H9 (cell line): ENCODE results near the gene RAVER1. TPM values are rescaled to one million over a fixed set of nuclear protein-coding genes. Genes with fewer than 3 reads are reported as not detected.

Experiments used
- DNase-seq: peaks from one replicate; pipeline ENCODE4 v3.0.0-alpha.2; 2017
- H2AFZ ChIP-seq: one replicate; pipeline ENCODE4 v1.6.1; 2013; ENCODE audit warnings: mild to moderate bottlenecking, low read length, control low read depth, moderate library complexity
- H2AK5ac ChIP-seq: 2 replicates; pipeline ENCODE4 v1.6.1; 2013; ENCODE audit warnings: low read length, control low read depth, mixed read lengths; ENCODE audit not compliant: insufficient read length
- H2BK120ac ChIP-seq: one replicate; pipeline ENCODE4 v1.6.1; 2013; ENCODE audit warnings: low read depth, mild to moderate bottlenecking, low read length, control low read depth, inconsistent platforms; ENCODE audit not compliant: poor library complexity, severe bottlenecking
- H2BK12ac ChIP-seq: 2 replicates; pipeline ENCODE4 v1.6.1; 2013; ENCODE audit warnings: low read length, control low read depth, mixed read lengths, low read depth; ENCODE audit not compliant: insufficient read length
- H2BK15ac ChIP-seq: 2 replicates; pipeline ENCODE4 v1.6.1; 2013; ENCODE audit warnings: low read depth, low read length, control low read depth
- H2BK20ac ChIP-seq: one replicate; pipeline ENCODE4 v1.6.1; 2013; ENCODE audit warnings: low read depth, mild to moderate bottlenecking, low read length, control low read depth, inconsistent platforms; ENCODE audit not compliant: poor library complexity, severe bottlenecking
- H2BK5ac ChIP-seq: 2 replicates; pipeline ENCODE4 v1.6.1; 2013; ENCODE audit warnings: low read length, control low read depth, mixed read lengths; ENCODE audit not compliant: insufficient read length
- H3K14ac ChIP-seq: 2 replicates; pipeline ENCODE4 v1.6.1; 2013; ENCODE audit warnings: low read length, control low read depth; ENCODE audit not compliant: insufficient read depth
- H3K18ac ChIP-seq: 2 replicates; pipeline ENCODE4 v1.6.1; 2013; ENCODE audit warnings: low read depth, mild to moderate bottlenecking, mixed read lengths, low read length, control low read depth; ENCODE audit not compliant: insufficient read length
- H3K23ac ChIP-seq: 2 replicates; pipeline ENCODE4 v1.6.1; 2013; ENCODE audit warnings: low read length, control low read depth, mixed read lengths, low read depth; ENCODE audit not compliant: insufficient read length
- H3K23me2 ChIP-seq: 2 replicates; pipeline ENCODE4 v1.6.1; 2013; ENCODE audit warnings: low read depth, mild to moderate bottlenecking, mixed read lengths, low read length, control low read depth; ENCODE audit not compliant: insufficient read length, poor library complexity, severe bottlenecking
- H3K27ac ChIP-seq: 2 replicates; pipeline ENCODE4 v1.5.1; 2013; ENCODE audit warnings: low read length, control low read depth, mixed read lengths, low read depth; ENCODE audit not compliant: insufficient read length
- H3K27me3 ChIP-seq: 2 replicates; pipeline ENCODE4 v1.6.1; 2013; ENCODE audit warnings: low read length, control low read depth, inconsistent platforms; ENCODE audit not compliant: insufficient read depth
- H3K4ac ChIP-seq: 2 replicates; pipeline ENCODE4 v1.6.1; 2013; ENCODE audit warnings: low read depth, mild to moderate bottlenecking, control low read depth, inconsistent platforms, low read length, moderate library complexity
- H3K4me1 ChIP-seq: 2 replicates; pipeline ENCODE4 v1.6.1; 2013; ENCODE audit warnings: low read length, control low read depth, inconsistent platforms; ENCODE audit not compliant: insufficient read depth
- H3K4me2 ChIP-seq: 2 replicates; pipeline ENCODE4 v1.6.1; 2013; ENCODE audit warnings: low read length, control low read depth, mixed read lengths; ENCODE audit not compliant: insufficient read length, insufficient read depth
- H3K56ac ChIP-seq: 2 replicates; pipeline ENCODE4 v1.6.1; 2013; ENCODE audit warnings: low read depth, mild to moderate bottlenecking, mixed read lengths, low read length, control low read depth; ENCODE audit not compliant: insufficient read length
- H3K79me1 ChIP-seq: 2 replicates; pipeline ENCODE4 v1.6.1; 2013; ENCODE audit warnings: low read depth, mild to moderate bottlenecking, moderate library complexity, low read length, control low read depth, inconsistent platforms; ENCODE audit not compliant: insufficient read depth, poor library complexity, severe bottlenecking
- H3K79me2 ChIP-seq: 2 replicates; pipeline ENCODE4 v1.6.1; 2013; ENCODE audit warnings: low read length, control low read depth, inconsistent platforms; ENCODE audit not compliant: insufficient read depth
- H3K9ac ChIP-seq: 2 replicates; pipeline ENCODE4 v1.6.1; 2013; ENCODE audit warnings: low read length, control low read depth, mixed read lengths; ENCODE audit not compliant: insufficient read length; ENCODE audit errors: extremely low read depth
- H3K9me3 ChIP-seq: one replicate; pipeline ENCODE4 v1.6.1; 2013; ENCODE audit warnings: low read depth, low read length, inconsistent platforms; ENCODE audit not compliant: control insufficient read depth
- H3T11ph ChIP-seq: one replicate; pipeline ENCODE4 v1.6.1; 2013; ENCODE audit warnings: mild to moderate bottlenecking, low read length, control low read depth, inconsistent platforms
- H4K20me1 ChIP-seq: one replicate; pipeline ENCODE4 v1.6.1; 2013; ENCODE audit not compliant: control insufficient read depth, insufficient read length, insufficient read depth
- H4K5ac ChIP-seq: 2 replicates; pipeline ENCODE4 v1.6.1; 2013; ENCODE audit warnings: low read depth, mild to moderate bottlenecking, mixed read lengths, low read length, control low read depth; ENCODE audit not compliant: insufficient read length
- H4K8ac ChIP-seq: replicated peaks from 2 replicates; pipeline ENCODE4 v1.6.1; 2013; ENCODE audit warnings: low read length, control low read depth, mixed read lengths, low read depth; ENCODE audit not compliant: insufficient read length
- H4K91ac ChIP-seq: 2 replicates; pipeline ENCODE4 v1.6.1; 2013; ENCODE audit warnings: low read depth, mild to moderate bottlenecking, moderate library complexity, mixed read lengths, low read length, control low read depth; ENCODE audit not compliant: insufficient read length
- H3K27ac Mint-ChIP-seq, 3 experiments: 2 replicates in 2 of 3; 3 replicates in 1 of 3; pipeline ENCODE4 v1.8.0; 2020 to 2021; ENCODE audit warnings: mixed read lengths in 3 of 3, mild to moderate bottlenecking in 1 of 3, moderate library complexity in 1 of 3
- H3K27me3 Mint-ChIP-seq: 2 replicates; pipeline ENCODE4 v1.8.0; 2021; ENCODE audit warnings: low read depth, mild to moderate bottlenecking, moderate library complexity, mixed read lengths
- H3K36me3 Mint-ChIP-seq, 3 experiments: 2 replicates in 2 of 3; 3 replicates in 1 of 3; pipeline ENCODE4 v1.8.0; 2020 to 2021; ENCODE audit warnings: low read depth in 3 of 3, mixed read lengths in 3 of 3; ENCODE audit not compliant: insufficient read depth in 1 of 3
- H3K4me1 Mint-ChIP-seq, 2 experiments: 2 replicates each; pipeline ENCODE4 v1.8.0; 2020; ENCODE audit warnings: mixed read lengths in 2 of 2
- H3K4me3 Mint-ChIP-seq, 2 experiments: 2 replicates in 1 of 2; 3 replicates in 1 of 2; pipeline ENCODE4 v1.8.0; 2020 to 2021; ENCODE audit warnings: mild to moderate bottlenecking in 2 of 2, mixed read lengths in 2 of 2, moderate library complexity in 1 of 2
- H3K9me3 Mint-ChIP-seq, 2 experiments: 2 replicates in 1 of 2; 3 replicates in 1 of 2; pipeline ENCODE4 v1.8.0; 2020; ENCODE audit warnings: mild to moderate bottlenecking in 2 of 2, mixed read lengths in 2 of 2, moderate library complexity in 1 of 2
- CTCF ChIP-seq: fragments of 200-600 bp; sonication (generic); conservative IDR thresholded peaks from 3 replicates; pipeline ENCODE4 v1.8.0; 2021; ENCODE audit warnings: antibody characterized with exemption, mild to moderate bottlenecking
- WGBS: extraction: QIAGEN DNeasy Blood & Tissue Kit; methylation state at CpG from one replicate; pipeline ENCODE4 v1.1.7; 2013; ENCODE audit warnings: missing lambda C conversion rate, low lambda C conversion rate, mixed read lengths; ENCODE audit not compliant: insufficient read length; ENCODE audit errors: extremely low coverage; 5-methylcytosine and 5-hydroxymethylcytosine counted together
- total RNA-seq: library from RNA; stranded (reverse); gene quantifications from 2 replicates; pipeline ENCODE4 v1.2.1, GENCODE V29; 2021

RAVER1 gene
- total RNA-seq, 1 experiment from 2014 or later: 74.7 TPM

GRCh38 chr19:10374931-10375330, 41.6 kb upstream of the RAVER1 start:
- no peaks in the 10 kb centered on the region for H3K9me3 ChIP-seq
- Mint-ChIP-seq H3K9me3 (no peaks in the 10 kb centered on the region), H3K27me3 (no peaks in the 10 kb centered on the region), H3K27ac (no peak overlapping the region; a peak in 1 of 7 replicates), H3K4me3 (no peak overlapping the region), H3K36me3 (peaks cover 7 to 23% (median 21%) of the 10 kb centered on the region in 3 experiments; a peak in 6 of 7 replicates), H3K4me1 (peaks cover 5% of the 10 kb centered on the region in 2 experiments)
- H2BK15ac ChIP-seq: no peak overlapping the region
- no peak for TF ChIP-seq CTCF
- H2BK120ac ChIP-seq: no peak overlapping the region
- no peak overlapping the region for H4K91ac ChIP-seq
- no peak overlapping the region for H3K56ac ChIP-seq
- no peaks in the 10 kb centered on the region for H3K27me3 ChIP-seq
- H3K18ac ChIP-seq: no peak overlapping the region
- H4K8ac ChIP-seq: no peak overlapping the region
- H3T11ph ChIP-seq: no peak overlapping the region
- no peak overlapping the region for H2BK12ac ChIP-seq
- H4K20me1 ChIP-seq: no peaks in the 10 kb centered on the region
- no peaks in the 10 kb centered on the region for H3K79me2 ChIP-seq
- DNase-seq: no peak
- no CpG with 5 or more reads among the region's 5 CpGs for WGBS
- no peak overlapping the region for H3K27ac ChIP-seq
- H3K4me1 ChIP-seq: no peaks in the 10 kb centered on the region
- H4K5ac ChIP-seq: no peak overlapping the region
- H3K79me1 ChIP-seq: no peaks in the 10 kb centered on the region
- no peak overlapping the region for H2BK20ac ChIP-seq
- H3K23ac ChIP-seq: no peak overlapping the region
- no peak overlapping the region for H2AFZ ChIP-seq
- H3K9ac ChIP-seq: no peak overlapping the region
- no peak overlapping the region for H2BK5ac ChIP-seq
- no peaks in the 10 kb centered on the region for H3K23me2 ChIP-seq
- no peak overlapping the region for H3K14ac ChIP-seq
- H3K4ac ChIP-seq: no peak overlapping the region
- H2AK5ac ChIP-seq: no peak overlapping the region
- no peak overlapping the region for H3K4me2 ChIP-seq
